ENCODE data around the gene LSAMP. TPM values are rescaled to one million over a fixed set of nuclear protein-coding genes. Genes with fewer than 3 reads are reported as not detected.

LSAMP gene
- total and polyA plus RNA-seq, 2 donors (not counting 3 experiments of a cell fraction or from before 2014, with no cell fraction given), result not detected

DNA sequence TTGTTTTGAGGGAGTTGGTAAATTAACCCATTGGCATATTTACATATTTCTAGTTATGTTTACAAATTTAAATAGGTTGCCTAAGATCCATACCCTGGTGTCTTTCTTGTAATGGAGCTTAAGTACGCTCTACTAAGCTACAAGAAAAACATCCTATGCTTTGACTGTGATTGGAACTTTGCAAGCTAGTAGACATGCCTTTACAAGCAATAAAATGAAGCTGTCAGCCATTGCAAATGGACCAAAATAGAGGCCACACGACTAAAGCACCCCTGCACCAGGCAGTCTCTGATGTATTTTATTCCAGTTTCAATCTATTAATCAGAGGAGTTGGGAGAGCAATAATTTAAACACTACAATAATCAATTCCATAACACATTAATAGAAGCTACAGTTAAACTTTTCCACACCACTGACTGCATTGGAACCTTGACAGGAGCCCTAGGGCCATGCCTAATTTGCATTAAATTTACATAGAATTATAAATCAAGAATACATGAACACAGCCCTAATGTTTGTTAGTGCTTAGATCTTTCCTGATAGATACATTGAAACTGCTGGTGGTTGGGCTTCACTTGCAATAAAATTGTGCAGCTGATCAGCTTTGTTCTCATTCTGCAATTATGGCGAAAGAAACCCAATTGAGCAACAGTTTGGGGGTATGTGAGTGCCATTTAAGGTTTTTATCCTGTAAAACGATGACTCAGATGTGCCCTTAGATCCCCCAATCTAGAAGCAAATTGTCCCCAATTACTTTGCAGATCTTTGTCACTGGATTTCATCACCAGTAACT, 360.1 kb downstream of the LSAMP start:
- ChIA-PET POLR2A (no interaction called here), CTCF (no interaction called here)
- no peak overlapping the region for H2AFZ ChIP-seq (ENCODE audit: low read depth, low read length)
- H3K27me3 ChIP-seq (ENCODE audit: control insufficient read depth in 2 of 2, insufficient read depth in 2 of 2, low read length in 2 of 2), result no peaks in the 10 kb centered on the region
- intact Hi-C loops (cut with micrococcal nuclease), result no loop called here
- dilution Hi-C loops (cut with MboI; ENCODE audit: extremely low pct_ligation_motif_present, low sequenced_read_pairs), result no loop called here
- TF ChIP-seq GATA2 (IDR thresholded peaks at IDR 0.05; ENCODE audit: insufficient read depth, insufficient read length, low read depth, low read length) (no peak), POLR2AphosphoS5 (IDR thresholded peaks at IDR 0.05; ENCODE audit: insufficient read depth, low read depth, low read length) (no peak), POLR2A (IDR thresholded peaks at IDR 0.05; ENCODE audit: low read depth, low read length) (no peak), JUN (IDR thresholded peaks at IDR 0.05; ENCODE audit: borderline replicate concordance, insufficient read depth, insufficient read length, low read depth) (no peak), MYC (IDR thresholded peaks at IDR 0.05; ENCODE audit: low read depth, low read length) (no peak), FOS (IDR thresholded peaks at IDR 0.05; ENCODE audit: borderline replicate concordance, insufficient read depth, low read length) (no peak), EZH2 (IDR thresholded peaks at IDR 0.05; ENCODE audit: borderline replicate concordance, low read depth, low read length, severe bottlenecking) (no peak)
- TF ChIP-seq, protein P1, sequence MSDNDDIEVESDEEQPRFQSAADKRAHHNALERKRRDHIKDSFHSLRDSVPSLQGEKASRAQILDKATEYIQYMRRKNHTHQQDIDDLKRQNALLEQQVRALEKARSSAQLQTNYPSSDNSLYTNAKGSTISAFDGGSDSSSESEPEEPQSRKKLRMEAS (IDR thresholded peaks at IDR 0.05; ENCODE audit: insufficient read depth, insufficient read length), result no peak
- TF ChIP-seq, protein P2, sequence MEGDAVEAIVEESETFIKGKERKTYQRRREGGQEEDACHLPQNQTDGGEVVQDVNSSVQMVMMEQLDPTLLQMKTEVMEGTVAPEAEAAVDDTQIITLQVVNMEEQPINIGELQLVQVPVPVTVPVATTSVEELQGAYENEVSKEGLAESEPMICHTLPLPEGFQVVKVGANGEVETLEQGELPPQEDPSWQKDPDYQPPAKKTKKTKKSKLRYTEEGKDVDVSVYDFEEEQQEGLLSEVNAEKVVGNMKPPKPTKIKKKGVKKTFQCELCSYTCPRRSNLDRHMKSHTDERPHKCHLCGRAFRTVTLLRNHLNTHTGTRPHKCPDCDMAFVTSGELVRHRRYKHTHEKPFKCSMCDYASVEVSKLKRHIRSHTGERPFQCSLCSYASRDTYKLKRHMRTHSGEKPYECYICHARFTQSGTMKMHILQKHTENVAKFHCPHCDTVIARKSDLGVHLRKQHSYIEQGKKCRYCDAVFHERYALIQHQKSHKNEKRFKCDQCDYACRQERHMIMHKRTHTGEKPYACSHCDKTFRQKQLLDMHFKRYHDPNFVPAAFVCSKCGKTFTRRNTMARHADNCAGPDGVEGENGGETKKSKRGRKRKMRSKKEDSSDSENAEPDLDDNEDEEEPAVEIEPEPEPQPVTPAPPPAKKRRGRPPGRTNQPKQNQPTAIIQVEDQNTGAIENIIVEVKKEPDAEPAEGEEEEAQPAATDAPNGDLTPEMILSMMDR (IDR thresholded peaks at IDR 0.05; ENCODE audit: extremely low read depth in 1 of 2, insufficient read depth in 1 of 2, low read depth in 1 of 2, low read length in 2 of 2), result no peak
- H3K9me1 ChIP-seq (replicated peaks; ENCODE audit: control insufficient read depth, extremely low read depth, insufficient read depth, low read length), result no peaks in the 10 kb centered on the region
- no peaks in the 10 kb centered on the region for H3K4me1 ChIP-seq (ENCODE audit: control insufficient read depth, extremely low read depth, insufficient read depth, low read length)
- H3K27ac ChIP-seq (ENCODE audit: insufficient read depth, low read depth, low read length), result no peak overlapping the region
- DNase-seq (ENCODE audit: low read depth, low spot score) (no peak), FAIRE-seq (no peak)
- BruUV-seq (replicated peaks), result no TSS peak
- H3K9me3 ChIP-seq (replicated peaks; ENCODE audit: control insufficient read depth, insufficient read depth, low read length), result no peaks in the 10 kb centered on the region
- no peak overlapping the region for H3K4me2 ChIP-seq (ENCODE audit: insufficient read depth, low read length)
- no peak overlapping the region for H3K4me3 ChIP-seq (replicated peaks in 1 of 3; ENCODE audit: insufficient read depth in 1 of 3, low read depth in 1 of 3, low read length in 3 of 3)
- no peak overlapping the region for H3K9ac ChIP-seq (replicated peaks; ENCODE audit: extremely low read depth, insufficient read depth, low read length)
- no peaks in the 10 kb centered on the region for H3K79me2 ChIP-seq (ENCODE audit: control insufficient read depth, insufficient read depth, low read length)
- H3K36me3 ChIP-seq (ENCODE audit: control insufficient read depth in 2 of 2, extremely low read depth in 1 of 2, insufficient read depth in 2 of 2, low read length in 2 of 2), result no peaks in the 10 kb centered on the region
- no peaks in the 10 kb centered on the region for H4K20me1 ChIP-seq (replicated peaks; ENCODE audit: control insufficient read depth, extremely low read depth, insufficient read depth, low read length)
